NCI-H446 treated with DMSO at 0.1 percent for 48 hours (cell line): ENCODE data around the gene KRT14.
"Not testable (repeated sequence)": the region's sequence is repeated elsewhere in the genome, so short reads cannot be mapped to it uniquely, and the experiment has no call there.

Source experiments
- DNase-seq: peaks from one replicate; lab custom pipeline; 2025; lab: John Stamatoyannopoulos, UW

KRT14 gene

DNA sequence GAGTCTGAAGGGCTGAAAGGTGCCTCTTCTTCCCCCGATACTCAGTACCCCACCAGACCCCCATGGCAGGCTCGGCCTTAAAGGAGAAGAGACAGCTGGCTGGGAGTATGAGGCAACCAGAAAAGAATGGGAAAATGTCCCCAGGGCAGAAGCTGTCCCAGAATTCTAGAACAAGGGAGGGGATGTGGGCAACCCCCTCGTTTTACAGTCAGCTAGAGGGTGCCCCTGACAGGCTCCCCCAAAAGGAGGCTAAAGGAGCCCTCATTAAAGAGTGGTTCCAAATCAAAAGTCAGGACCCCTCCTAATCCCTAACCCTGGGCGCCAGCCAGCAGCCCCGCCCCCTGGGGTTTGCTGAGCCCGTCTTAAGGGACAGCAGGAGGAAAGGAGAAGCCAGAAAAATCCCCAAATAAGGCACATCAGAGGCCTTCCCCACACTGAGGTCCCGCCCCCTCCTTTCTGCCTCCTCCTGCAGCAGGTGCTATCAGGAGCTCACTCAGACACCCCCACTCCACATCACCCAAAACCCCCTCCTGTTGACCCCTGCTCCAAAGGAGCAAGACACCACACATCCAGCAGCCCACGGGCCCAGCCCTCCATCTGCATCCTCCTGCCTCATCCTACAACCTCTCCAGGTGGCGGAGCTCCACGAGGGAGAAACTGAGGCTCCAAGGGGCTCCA is 36.6 kb upstream of the KRT14 start:
- not testable (repeated sequence) for DNase-seq

- DNase-seq = not testable (repeated sequence)
Observed at GRCh38 chr17:41622340-41623183, 35.9 kb upstream of the KRT14 start.

DNA sequence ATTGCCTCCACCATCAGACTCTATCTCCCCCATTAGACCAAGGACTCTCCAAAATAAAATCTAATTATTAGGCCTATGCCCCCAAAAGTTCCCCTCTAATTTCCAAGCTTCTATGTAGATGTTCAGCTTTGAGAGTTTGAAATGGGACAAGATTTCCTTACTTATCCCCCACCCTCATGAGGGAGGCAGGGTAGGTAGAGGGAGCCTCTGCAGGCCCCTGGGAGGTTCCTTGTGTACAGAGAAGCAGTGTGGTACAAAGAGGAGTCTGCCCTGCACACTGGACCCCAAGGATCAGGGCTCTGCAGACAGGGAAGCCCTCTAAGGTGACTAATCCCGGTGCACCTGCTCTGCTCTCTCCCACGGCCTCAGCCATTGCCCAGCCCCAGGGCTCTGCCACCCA is 35.2 kb upstream of the KRT14 start:
- DNase-seq = no peak

GRCh38 chr17:41621435-41621817 is 34.7 kb upstream of the KRT14 start:
- DNase-seq = not testable (repeated sequence)

GRCh38 chr17:41620583-41621434 is 34.1 kb upstream of the KRT14 start:
- no peak for DNase-seq

GRCh38 chr17:41619927-41620582 is 33.4 kb upstream of the KRT14 start:
- not testable (repeated sequence) for DNase-seq

- DNase-seq = no peak
Observed at GRCh38 chr17:41619036-41619926, 32.6 kb upstream of the KRT14 start.

DNA sequence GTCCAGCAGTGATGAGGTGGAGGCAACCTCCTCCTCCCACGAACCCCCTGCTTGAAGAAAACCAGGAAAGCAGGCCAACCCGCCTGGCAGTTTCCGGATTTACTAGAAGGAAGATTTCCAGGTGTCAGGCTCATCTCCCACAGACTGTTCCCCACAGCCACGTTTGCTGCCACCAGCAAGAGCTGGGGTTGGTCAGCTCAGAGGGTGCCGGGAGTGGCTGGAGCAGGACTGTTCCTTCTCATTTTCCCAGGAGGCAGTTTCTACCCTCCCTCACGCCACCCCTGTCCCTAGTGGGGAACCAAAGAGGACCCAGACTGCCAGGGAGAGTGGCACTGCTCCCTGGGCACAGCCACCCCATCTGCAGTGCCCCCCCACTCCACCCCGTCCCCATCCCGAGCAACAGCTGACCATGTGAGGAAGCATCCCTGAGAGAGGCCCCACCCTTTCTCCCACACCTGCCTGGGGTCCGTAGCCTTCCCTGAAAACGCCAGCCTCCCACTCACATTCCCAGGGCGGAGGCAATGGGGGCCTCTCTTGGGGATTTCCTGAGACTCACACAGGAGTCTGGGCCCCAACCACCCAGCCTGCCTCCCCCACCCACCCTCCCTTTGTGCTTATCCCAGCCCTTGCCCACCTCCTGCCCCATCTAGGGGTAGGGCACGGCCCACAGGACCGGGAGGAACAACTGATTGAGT is 31.8 kb upstream of the KRT14 start:
- DNase-seq = no peak

DNA sequence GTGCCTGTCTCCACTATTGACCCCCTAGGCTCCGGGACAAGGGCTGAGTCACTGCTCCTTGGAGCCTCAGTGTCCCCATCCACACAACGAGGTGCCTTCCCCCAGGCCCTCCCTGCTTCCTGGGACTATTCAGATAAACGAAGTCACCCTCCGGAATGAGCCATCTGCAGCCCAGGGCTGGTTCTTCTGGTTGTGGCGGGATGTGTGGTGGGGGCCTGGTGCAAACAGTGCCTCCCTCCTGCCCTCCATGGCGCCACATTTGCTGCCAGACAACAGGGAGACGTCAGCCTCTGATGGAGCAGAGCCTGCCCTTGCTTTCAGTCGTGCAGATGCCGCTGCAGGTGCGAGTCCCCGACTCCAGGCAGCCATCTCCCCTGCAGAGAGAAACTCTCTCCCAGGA is 31.0 kb upstream of the KRT14 start:
- DNase-seq = no peak

GRCh38 chr17:41617136-41617535 is 30.4 kb upstream of the KRT14 start:
- DNase-seq = no peak

- not testable (repeated sequence) for DNase-seq
Observed at GRCh38 chr17:41616486-41616885, 29.8 kb upstream of the KRT14 start.

DNA sequence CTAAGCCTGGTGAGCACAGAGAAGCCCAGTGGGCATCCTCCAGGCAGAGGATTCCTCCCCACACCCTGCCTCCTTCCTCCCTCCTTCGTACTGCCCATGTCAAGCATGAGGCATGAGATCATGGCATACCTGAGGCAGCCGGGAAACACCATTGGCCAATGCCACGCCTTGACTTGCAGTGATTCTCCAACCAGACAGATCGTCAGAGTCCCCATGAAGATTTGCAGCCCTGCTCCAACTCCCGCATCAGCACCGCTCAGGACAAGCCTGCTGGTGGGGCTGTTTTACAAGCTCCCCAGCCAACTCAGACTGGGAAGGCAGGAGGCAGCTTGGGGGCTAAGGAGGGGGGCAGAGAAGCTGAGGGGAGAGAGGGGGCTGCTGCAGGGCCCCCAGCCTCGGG is 28.8 kb upstream of the KRT14 start:
- no peak for DNase-seq

DNA sequence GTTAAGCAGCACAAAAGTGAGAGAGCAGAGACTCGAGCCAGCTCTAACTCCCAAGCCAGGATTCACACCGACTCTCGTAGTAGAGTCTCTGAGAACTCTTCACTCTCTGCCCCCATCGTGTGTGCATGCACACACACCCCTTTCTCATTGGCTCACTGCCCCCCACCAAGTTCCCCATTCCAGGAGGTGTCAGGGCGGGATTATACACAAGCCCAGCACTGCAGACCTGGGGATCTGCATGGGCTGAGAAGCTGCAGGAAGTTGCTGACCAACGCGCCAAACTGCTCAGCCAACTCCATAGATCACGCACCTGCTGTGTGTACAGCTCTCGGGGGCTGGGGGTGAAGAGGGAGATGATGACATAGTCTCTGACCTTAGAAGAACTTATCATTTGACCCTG is 28.1 kb upstream of the KRT14 start:
- not testable (repeated sequence) for DNase-seq

DNA sequence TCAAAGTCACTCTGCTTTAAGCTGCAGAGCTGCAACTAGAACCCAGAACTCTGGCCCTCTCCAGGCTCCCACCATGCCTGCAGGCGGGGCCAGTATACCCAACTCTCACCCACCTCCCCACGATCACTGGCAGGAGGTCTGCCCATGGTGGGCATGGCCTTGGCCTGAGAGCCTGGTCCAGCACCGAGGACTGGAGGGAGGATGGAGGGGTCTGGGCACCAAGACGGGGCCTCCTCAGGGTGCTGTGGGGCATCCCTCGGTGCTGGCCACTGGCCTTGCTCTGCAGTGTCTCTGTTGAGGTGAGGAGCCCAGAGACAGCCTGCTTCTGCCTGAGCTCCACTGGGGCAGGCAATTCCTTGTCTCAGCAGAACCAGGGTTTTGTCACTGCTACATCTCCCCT is 27.4 kb upstream of the KRT14 start:
- no peak for DNase-seq

- no peak for DNase-seq
Observed at GRCh38 chr17:41613277-41614082, 26.8 kb upstream of the KRT14 start.

GRCh38 chr17:41612376-41613160 is 25.9 kb upstream of the KRT14 start, which contains the start of gene KRT16:
Gene KRT16 (minus strand): TSS chr17:41612767. CDS start chr17:41612688, 79 bp downstream.
- not testable (repeated sequence) for DNase-seq

- DNase-seq = no peak
Observed at GRCh38 chr17:41610965-41611640, 24.4 kb upstream of the KRT14 start.

- DNase-seq = not testable (repeated sequence)
Observed at GRCh38 chr17:41610061-41610517, 23.4 kb upstream of the KRT14 start.
